Activated CD8-positive, alpha-beta memory T cell treated with anti-CD3 and anti-CD28 coated beads, Interleukin-2, amount 10 ng/mL, durations not matched to agents 7 days and 5 days (primary cell): ENCODE results near the gene RGR. TPM values are rescaled to one million over a fixed set of nuclear protein-coding genes. Genes with fewer than 3 reads are reported as not detected.
A peak's percentile ranks its signal among the peaks of the same experiment; 100 is the strongest.

Experiments used
- ATAC-seq: fragments of 150-1000 bp; cut with Tn5 transposase; one replicate; pipeline ENCODE4 v1.10.0; 2021; ENCODE audit warnings: moderate library complexity
- CTCF ChIA-PET: fragments of 350-600 bp; sonication (Branson Sonifier 250); formaldehyde crosslinking; loops from one replicate; lab custom pipeline; 2021; ENCODE audit warnings: antibody characterized with exemption; lab: Charles Lee
- DNase-seq: peaks from one replicate; pipeline ENCODE4 v3.0.0-alpha.2; 2020
- H3K27ac Mint-ChIP-seq: one replicate; pipeline ENCODE4 v1.8.0; 2021; ENCODE audit warnings: mild to moderate bottlenecking, mixed read lengths
- H3K27me3 Mint-ChIP-seq: one replicate; pipeline ENCODE4 v1.8.0; 2021; ENCODE audit warnings: mixed read lengths
- H3K36me3 Mint-ChIP-seq: one replicate; pipeline ENCODE4 v1.8.0; 2021; ENCODE audit warnings: mild to moderate bottlenecking, mixed read lengths
- H3K4me1 Mint-ChIP-seq: one replicate; pipeline ENCODE4 v1.8.0; 2021; ENCODE audit warnings: mixed read lengths
- H3K4me3 Mint-ChIP-seq: one replicate; pipeline ENCODE4 v1.8.0; 2021; ENCODE audit warnings: mild to moderate bottlenecking, moderate library complexity, mixed read lengths
- H3K9me3 Mint-ChIP-seq: one replicate; pipeline ENCODE4 v1.8.0; 2022; ENCODE audit warnings: low read depth, mixed read lengths
- total RNA-seq, 2 experiments: library from RNA; stranded (reverse); gene quantifications; one replicate each; pipeline ENCODE4 v1.2.3, GENCODE V29; 2021

The RGR gene
- total RNA-seq, 2 experiments from 2014 or later, result not detected

DNA sequence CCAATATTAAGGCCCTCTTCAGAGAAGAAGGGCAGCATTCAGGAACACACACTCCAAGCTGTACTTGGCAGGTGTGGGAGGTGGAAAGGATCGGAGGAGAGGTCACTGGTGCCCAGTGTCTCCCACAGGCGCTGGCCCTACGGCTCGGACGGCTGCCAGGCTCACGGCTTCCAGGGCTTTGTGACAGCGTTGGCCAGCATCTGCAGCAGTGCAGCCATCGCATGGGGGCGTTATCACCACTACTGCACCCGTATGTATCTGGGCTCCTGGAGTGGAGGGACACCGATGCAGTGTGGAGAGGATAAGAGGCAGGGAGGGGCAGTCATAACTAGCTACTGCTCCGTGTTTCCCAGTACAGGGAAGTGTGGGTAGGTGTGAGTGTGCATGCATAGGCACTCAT, 3.9 kb downstream of the RGR start:
- no peaks in the 10 kb centered on the region for H3K9me3 Mint-ChIP-seq
- peaks cover 6% of the 10 kb centered on the region for H3K27me3 Mint-ChIP-seq
- no peaks in the 10 kb centered on the region for H3K4me1 Mint-ChIP-seq
- ATAC-seq (no peak), DNase-seq (no peak)
- H3K36me3 Mint-ChIP-seq, result no peaks in the 10 kb centered on the region
- no peak overlapping the region for H3K4me3 Mint-ChIP-seq
- H3K27ac Mint-ChIP-seq, result no peak overlapping the region
- CTCF ChIA-PET, result interaction anchor here (1.1 kb wide), 1 partner anchor 288 kb away, joined by 3 read pairs; no protein-coding TSS in a partner anchor

DNA sequence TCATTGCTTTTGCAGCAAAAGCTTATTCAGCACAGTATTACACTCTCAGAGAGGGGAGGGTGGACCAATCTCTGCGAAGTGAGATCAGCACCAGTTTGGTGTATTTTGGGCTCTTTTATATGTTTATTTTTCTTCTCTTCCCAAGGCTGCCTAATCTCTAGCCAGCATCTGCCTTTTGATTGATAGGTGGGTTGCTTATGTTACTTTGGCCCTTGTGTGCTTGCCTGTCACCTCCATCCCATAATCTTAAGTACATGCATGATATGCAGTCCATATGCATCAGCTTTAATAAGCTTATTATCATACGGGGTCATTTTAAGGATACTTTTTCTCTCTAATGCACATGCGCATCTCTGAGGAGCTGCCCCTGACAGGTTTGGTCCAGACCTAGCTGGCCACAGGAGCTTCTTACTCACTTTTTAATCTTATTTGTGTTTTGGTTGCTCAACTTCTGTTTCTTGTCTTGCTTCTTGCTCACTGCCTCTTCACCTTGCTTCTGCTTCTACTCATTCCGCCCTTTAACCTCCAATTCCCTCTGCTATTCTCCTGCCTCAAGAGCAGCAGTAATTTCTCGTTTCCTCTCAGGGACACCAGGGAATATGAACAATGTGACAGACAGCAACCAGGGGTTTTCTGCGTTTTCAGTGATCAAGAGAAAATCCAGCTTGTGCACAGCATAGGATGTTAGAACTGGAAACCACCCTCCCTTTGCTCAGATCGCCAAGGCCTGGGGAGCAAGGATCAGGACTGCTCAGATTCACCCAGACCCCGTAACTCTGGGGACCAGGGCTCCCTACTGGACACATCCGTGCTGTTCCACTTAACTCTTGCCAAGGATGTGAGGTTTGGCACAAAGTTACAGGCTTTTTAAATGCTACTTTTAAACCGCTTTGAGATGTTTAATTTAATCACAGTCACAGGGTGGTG, 10.0 kb downstream of the RGR start:
- Mint-ChIP-seq H3K4me1 (peaks cover 4% of the 10 kb centered on the region), H3K9me3 (no peaks in the 10 kb centered on the region), H3K27me3 (peaks cover 12% of the 10 kb centered on the region), H3K36me3 (no peaks in the 10 kb centered on the region), H3K27ac (no peak overlapping the region), H3K4me3 (no peak overlapping the region)
- CTCF ChIA-PET, result interaction anchor here (0.9 to 1.3 kb wide), 3 partner anchors 9 to 283 kb away, joined by 3 to 5 read pairs (median 4); no protein-coding TSS in a partner anchor
- ATAC-seq (no peak), DNase-seq (no peak)

DNA sequence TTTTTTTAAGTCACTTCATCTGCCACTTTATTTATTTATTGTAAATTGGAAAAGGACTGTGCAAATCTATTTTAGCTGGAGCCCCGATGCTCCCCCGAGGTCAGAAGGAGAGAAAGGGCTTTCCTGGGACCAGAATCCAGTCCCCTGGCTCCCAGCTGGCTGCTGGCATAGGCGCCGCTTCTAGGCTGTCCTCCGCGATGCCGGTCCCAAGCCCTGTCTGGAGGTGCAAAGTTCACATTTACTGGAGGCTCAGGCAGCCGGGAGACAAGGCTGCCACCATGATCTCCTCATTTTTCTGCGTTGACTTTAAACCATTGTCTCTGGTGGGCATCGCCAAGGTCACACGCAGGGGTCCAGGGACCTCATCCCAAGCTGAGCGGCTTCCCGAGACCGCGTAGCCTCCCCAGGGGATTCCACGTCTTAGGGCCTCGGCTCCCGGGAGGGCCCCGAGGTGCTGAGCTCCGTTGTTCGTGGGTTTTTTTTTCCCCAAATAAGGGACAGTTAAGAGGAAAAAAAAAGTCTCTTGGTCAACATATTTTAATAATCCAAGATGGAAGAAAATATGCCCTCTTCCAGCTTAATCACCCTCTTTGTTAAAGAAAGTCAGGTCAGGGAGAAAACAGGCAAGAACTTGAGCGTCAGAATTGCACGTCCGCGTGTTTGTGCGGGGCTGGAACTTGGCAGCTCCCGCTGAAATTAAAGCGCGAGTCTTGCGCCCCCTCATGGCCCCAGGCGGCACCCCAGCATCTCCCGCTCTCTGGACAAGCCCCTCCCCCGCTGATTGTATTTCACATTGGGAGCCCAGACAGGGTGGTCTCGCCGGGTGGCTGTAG, 11.9 kb downstream of the RGR start:
- H3K4me1 Mint-ChIP-seq, result peaks cover 4% of the 10 kb centered on the region
- CTCF ChIA-PET, result interaction anchor here (0.6 to 1.9 kb wide), 10 partner anchors 10 to 286 kb away, joined by 3 to 9 read pairs (median 3); no protein-coding TSS in a partner anchor
- H3K27ac Mint-ChIP-seq, result no peak overlapping the region
- H3K36me3 Mint-ChIP-seq, result no peaks in the 10 kb centered on the region
- peak; percentile 45 for ATAC-seq
- DNase-seq, result peak; percentile 58
- no peaks in the 10 kb centered on the region for H3K9me3 Mint-ChIP-seq
- no peak overlapping the region for H3K4me3 Mint-ChIP-seq
- peaks cover 18% of the 10 kb centered on the region for H3K27me3 Mint-ChIP-seq

DNA sequence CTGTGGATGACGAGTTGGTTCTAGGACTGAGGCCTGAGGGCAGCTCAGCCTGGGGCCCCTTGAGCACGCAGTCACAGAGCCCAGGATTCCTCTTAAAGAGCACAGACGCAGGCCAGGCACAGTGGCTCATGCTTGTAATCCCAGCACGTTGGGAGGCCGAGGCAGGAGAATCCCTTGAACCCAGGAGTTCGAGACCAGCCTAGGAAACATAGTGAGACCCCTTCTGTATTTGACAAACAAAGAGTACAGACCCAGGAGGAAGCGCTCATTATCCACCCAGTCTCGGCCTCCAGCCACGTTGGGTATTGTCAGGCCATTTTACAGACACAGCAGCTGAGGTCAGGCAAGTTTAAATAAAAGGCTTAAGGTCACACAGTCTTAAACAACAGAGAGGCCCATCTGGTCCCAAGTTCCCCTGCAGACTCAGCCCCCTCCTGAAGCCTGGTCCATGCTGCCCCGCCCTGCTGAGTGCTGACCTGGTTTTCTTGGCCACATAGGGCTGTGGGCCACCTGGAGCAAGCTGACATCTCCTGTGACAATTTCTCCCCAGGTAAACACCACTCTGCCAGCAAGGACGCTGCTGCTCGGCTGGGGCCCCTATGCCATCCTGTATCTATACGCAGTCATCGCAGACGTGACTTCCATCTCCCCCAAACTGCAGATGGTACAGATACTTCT, 12.6 kb downstream of the RGR start:
- Mint-ChIP-seq H3K4me3 (no peak overlapping the region), H3K27ac (no peak overlapping the region), H3K4me1 (peaks cover 4% of the 10 kb centered on the region), H3K27me3 (peaks cover 16% of the 10 kb centered on the region), H3K9me3 (no peaks in the 10 kb centered on the region), H3K36me3 (no peaks in the 10 kb centered on the region)
- DNase-seq, result peak; percentile 25
- no peak for ATAC-seq
- CTCF ChIA-PET, result interaction anchor here (1.0 to 1.9 kb wide), 8 partner anchors 11 to 285 kb away, joined by 3 to 9 read pairs (median 4); no protein-coding TSS in a partner anchor

DNA sequence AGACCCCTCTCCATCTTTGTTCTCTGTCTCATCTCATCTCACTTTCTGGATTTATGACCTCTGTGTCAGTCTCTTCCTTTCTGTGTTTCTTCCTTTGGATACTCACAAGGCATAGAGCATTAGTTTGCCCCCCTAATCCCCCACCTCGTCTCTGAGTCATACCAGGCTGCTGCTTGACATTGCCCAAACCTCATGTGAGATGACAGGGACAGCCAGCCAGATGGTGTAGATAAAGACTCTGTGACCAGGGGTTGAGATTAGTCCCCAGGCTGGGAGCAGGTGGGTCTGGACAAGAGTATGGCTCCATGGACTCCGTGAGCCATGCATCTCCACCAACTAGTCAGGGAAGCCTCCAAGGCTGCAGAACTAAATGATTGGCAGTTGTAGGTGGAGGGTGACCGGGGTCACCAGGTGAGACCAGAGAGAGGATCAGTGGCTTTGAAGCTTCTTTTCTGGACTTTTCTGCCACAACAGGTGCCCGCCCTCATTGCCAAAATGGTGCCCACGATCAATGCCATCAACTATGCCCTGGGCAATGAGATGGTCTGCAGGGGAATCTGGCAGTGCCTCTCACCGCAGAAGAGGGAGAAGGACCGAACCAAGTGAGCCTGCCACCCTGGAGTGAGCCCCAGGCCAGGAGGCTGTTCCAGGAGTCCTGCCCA, 13.3 kb downstream of the RGR start:
- Mint-ChIP-seq H3K4me1 (peaks cover 4% of the 10 kb centered on the region), H3K4me3 (no peak overlapping the region), H3K27me3 (peaks cover 22% of the 10 kb centered on the region), H3K27ac (no peak overlapping the region), H3K36me3 (no peaks in the 10 kb centered on the region), H3K9me3 (no peaks in the 10 kb centered on the region)
- DNase-seq (peak; percentile 29), ATAC-seq (no peak)
- CTCF ChIA-PET, result interaction anchor here (1.0 to 1.5 kb wide), 2 partner anchors 9 to 279 kb away, joined by 3 to 9 read pairs; no protein-coding TSS in a partner anchor

DNA sequence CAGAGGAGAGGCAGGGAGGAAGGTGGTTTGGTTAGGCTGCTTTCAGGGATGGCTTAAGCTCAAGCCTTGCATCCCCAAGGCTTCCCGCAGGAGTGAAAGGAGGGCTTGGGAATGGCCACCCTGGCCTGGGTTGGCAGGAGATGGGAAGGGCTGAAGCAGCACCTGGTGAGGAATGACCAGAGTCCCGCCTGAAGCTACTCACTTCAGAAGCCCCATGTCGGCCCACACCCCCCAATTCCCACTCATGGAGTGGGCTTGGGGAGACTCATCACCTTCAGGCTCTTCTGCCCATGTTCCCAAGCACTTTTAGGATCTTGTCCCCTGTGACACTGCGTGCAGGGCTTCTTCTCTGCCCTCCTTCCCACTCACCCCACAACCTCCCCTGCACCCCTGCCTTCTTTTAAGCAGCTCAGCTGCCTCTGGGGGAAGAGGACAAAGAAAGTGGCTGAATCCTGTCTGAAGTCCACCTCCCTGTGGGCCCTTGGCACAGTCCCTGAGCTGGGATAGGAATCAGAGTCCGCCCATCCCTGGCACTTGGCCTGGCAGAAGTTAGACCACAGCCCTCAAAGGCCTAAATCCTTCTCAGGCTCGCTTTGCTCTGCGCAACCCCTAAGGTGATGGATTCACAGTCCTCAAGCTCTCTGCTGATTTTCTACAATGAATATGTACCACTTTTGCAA, 16.5 kb downstream of the RGR start:
- peaks cover 39% of the 10 kb centered on the region for H3K27me3 Mint-ChIP-seq
- no peak overlapping the region for H3K27ac Mint-ChIP-seq
- H3K4me1 Mint-ChIP-seq, result peaks cover 10% of the 10 kb centered on the region
- no peaks in the 10 kb centered on the region for H3K9me3 Mint-ChIP-seq
- DNase-seq (no peak), ATAC-seq (no peak)
- CTCF ChIA-PET, result interaction anchor here (1.3 to 11.2 kb wide), 2 partner anchors 91 to 277 kb away, joined by 3 to 238 read pairs; no protein-coding TSS in a partner anchor
- no peak overlapping the region for H3K4me3 Mint-ChIP-seq
- no peaks in the 10 kb centered on the region for H3K36me3 Mint-ChIP-seq

DNA sequence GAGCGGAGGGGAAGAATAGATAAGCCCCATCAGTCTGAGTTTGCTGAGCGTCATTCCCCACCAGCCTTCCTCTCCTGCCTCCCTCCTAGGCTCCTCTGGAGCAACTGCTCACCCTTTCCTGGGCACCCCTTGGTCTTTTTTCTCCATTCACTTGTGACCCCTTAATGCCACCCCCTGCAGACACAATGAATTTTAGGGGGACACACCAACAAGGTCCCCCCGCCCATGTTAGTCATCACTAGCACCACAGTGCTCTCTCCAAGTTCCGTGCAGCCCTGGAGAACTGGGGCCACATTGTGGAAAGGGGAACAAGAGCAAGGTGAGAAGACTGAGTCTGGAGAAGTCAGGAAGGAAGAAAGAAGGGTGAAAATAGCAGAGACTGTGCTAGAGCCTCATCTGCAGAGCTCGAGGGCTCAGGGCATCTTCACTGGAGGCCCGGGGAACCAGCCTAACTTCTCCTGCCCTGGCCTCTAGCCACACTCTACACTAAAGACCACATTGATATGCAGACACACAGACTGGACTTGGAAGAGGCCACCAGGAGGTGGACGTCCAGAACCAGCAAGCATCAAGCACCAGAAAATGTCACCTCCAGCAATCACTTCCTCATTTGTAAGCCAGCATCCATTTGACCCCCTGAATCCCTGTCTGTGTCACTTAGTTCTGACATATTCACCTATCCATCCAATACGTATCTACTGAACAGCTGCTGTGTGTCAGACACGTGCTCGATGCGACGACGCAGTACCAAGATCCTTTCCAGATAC, 17.5 kb downstream of the RGR start:
- DNase-seq, result no peak
- no peak overlapping the region for H3K4me3 Mint-ChIP-seq
- peaks cover 33% of the 10 kb centered on the region for H3K27me3 Mint-ChIP-seq
- no peak for ATAC-seq
- CTCF ChIA-PET, result interaction anchor here (11.2 kb wide), 1 partner anchor 276 kb away, joined by 238 read pairs; no protein-coding TSS in a partner anchor
- H3K36me3 Mint-ChIP-seq, result no peaks in the 10 kb centered on the region
- no peak overlapping the region for H3K27ac Mint-ChIP-seq
- peaks cover 9% of the 10 kb centered on the region for H3K4me1 Mint-ChIP-seq
- H3K9me3 Mint-ChIP-seq, result no peaks in the 10 kb centered on the region

DNA sequence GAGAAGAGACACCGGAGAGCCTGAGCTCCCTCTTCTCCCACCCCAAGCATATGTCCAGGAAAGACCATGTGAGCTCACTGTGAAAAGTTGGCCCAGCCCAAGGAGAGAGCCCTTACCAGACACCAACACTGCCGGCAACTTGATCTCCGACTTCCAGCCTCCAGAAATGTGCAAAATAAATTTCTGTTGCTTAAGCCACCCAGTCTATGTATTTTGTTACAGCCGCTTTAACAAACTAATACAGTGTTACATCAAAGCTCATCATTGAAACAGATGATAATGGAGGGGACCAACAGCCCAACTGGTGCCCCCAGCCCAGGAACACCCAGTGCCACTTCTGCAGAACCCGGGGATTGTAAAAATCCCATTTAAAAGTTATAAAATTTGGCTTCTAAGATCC, 18.9 kb downstream of the RGR start:
- Mint-ChIP-seq H3K27me3 (peaks cover 32% of the 10 kb centered on the region), H3K4me3 (no peak overlapping the region), H3K9me3 (no peaks in the 10 kb centered on the region), H3K36me3 (no peaks in the 10 kb centered on the region), H3K4me1 (peaks cover 19% of the 10 kb centered on the region), H3K27ac (no peak overlapping the region)
- CTCF ChIA-PET, result interaction anchor here (0.9 to 11.2 kb wide), 6 partner anchors 10 to 275 kb away, joined by 3 to 238 read pairs (median 4); no protein-coding TSS in a partner anchor
- no peak for DNase-seq
- ATAC-seq, result no peak

DNA sequence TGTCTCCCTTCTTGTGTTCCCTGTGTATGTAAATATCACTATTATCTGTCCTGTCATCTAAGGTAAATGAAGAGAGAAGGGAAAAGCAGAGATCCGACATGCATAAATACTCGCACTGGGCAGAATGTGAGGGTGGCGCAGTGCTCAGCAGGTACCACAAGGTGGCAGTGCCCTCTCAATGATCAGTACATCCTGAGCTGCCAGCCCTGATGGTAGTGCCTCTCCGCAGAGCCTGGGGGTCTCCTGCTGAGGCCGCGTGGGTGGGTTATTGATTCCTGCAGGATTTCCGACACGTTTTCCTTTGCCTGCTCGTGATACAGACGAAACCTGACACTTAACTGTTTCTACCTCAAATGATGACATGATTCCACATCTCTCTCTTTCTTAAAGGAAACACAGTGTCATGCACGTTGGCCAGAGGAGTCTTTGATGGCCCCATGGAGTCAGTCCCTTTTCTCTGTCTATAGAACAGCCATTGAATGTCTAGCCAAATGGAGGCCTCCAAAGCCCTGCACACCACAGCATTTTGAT, 19.8 kb downstream of the RGR start:
- Mint-ChIP-seq H3K27me3 (peaks cover 42% of the 10 kb centered on the region), H3K9me3 (no peaks in the 10 kb centered on the region), H3K4me1 (peaks cover 19% of the 10 kb centered on the region), H3K36me3 (no peaks in the 10 kb centered on the region), H3K4me3 (no peak overlapping the region), H3K27ac (no peak overlapping the region)
- ATAC-seq (peak; percentile 90), DNase-seq (peak; percentile 79)
- CTCF ChIA-PET, result interaction anchor here (0.5 to 11.2 kb wide), 22 partner anchors 9 to 274 kb away, joined by 3 to 238 read pairs (median 3); partner anchors contain the start of genes CCSER2 and GHITM

DNA sequence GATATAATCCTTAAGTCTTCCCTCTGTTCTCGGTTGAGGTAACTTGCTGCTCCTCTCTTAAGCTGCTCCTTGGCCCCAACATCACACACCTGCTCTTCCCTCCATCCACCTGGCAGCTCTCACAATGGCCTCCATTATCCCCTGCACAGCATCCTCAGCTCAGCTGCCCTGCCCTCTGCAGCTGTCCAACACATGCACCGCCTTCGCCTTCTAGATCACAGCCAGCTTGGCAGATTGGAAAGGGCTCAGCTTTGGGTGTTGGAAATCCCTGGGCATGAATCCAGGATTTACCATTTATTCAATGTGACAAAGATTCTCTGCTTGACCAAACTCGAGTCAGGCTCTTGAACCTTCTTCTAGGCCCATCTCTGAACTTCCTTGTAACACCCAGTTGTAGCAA, 20.6 kb downstream of the RGR start:
- no peaks in the 10 kb centered on the region for H3K36me3 Mint-ChIP-seq
- H3K9me3 Mint-ChIP-seq, result no peaks in the 10 kb centered on the region
- no peak overlapping the region for H3K27ac Mint-ChIP-seq
- no peak overlapping the region for H3K4me3 Mint-ChIP-seq
- DNase-seq, result no peak
- CTCF ChIA-PET, result interaction anchor here (1.0 to 11.2 kb wide), 7 partner anchors 9 to 273 kb away, joined by 3 to 238 read pairs (median 3); partner anchors contain the start of gene CCSER2
- ATAC-seq, result no peak
- H3K27me3 Mint-ChIP-seq, result peaks cover 42% of the 10 kb centered on the region
- peaks cover 20% of the 10 kb centered on the region for H3K4me1 Mint-ChIP-seq
